ENCODE measurements around the gene MAPK13. TPM values are rescaled to one million over a fixed set of nuclear protein-coding genes. Genes with fewer than 3 reads are reported as not detected.

The MAPK13 gene
- total RNA-seq, 1 experiment from 2014 or later, result 52.3 TPM

DNA sequence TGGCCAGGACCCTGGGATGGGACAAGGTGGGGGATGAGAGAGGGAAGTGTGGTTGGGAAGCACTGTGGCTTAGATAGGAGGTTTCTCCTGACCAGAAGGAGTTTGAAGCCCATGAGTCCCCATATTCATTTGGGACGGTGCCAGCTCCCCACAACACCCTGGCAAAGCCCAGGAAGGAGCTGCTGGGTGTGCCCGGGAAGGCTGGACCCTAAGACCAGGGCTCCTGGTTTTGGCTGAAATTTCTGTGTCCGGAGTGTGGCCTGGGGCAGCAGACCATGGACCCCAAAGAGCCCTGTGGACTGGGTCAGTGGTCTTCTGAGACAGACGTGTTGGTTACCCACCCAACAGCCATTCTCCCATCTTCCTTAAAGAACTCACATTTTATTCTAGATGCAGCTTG is 15.2 kb downstream of the MAPK13 start:
- TF ChIP-seq, protein P1, sequence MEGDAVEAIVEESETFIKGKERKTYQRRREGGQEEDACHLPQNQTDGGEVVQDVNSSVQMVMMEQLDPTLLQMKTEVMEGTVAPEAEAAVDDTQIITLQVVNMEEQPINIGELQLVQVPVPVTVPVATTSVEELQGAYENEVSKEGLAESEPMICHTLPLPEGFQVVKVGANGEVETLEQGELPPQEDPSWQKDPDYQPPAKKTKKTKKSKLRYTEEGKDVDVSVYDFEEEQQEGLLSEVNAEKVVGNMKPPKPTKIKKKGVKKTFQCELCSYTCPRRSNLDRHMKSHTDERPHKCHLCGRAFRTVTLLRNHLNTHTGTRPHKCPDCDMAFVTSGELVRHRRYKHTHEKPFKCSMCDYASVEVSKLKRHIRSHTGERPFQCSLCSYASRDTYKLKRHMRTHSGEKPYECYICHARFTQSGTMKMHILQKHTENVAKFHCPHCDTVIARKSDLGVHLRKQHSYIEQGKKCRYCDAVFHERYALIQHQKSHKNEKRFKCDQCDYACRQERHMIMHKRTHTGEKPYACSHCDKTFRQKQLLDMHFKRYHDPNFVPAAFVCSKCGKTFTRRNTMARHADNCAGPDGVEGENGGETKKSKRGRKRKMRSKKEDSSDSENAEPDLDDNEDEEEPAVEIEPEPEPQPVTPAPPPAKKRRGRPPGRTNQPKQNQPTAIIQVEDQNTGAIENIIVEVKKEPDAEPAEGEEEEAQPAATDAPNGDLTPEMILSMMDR (IDR thresholded peaks at IDR 0.05; ENCODE audit: unreplicated experiment), result no peak
- peaks cover 15% of the 10 kb centered on the region for H3K9me3 Mint-ChIP-seq (ENCODE audit: low read depth, unreplicated experiment)
- no peak overlapping the region for H3K4me3 Mint-ChIP-seq (ENCODE audit: low read depth, unreplicated experiment)
- CTCF ChIA-PET, result no interaction called here
- no TSS peak for BruUV-seq (replicated peaks)
- no peak overlapping the region for H3K27ac Mint-ChIP-seq (ENCODE audit: unreplicated experiment)
- no peaks in the 10 kb centered on the region for H3K27me3 Mint-ChIP-seq (ENCODE audit: unreplicated experiment)
- intact Hi-C loops (cut with micrococcal nuclease; ENCODE audit: unreplicated experiment), result no loop called here
- DNase-seq, result no peak
- H3K4me1 Mint-ChIP-seq (ENCODE audit: low read depth, unreplicated experiment), result no peaks in the 10 kb centered on the region
- peaks cover 14% of the 10 kb centered on the region for H3K36me3 Mint-ChIP-seq (ENCODE audit: insufficient read depth, unreplicated experiment)

DNA sequence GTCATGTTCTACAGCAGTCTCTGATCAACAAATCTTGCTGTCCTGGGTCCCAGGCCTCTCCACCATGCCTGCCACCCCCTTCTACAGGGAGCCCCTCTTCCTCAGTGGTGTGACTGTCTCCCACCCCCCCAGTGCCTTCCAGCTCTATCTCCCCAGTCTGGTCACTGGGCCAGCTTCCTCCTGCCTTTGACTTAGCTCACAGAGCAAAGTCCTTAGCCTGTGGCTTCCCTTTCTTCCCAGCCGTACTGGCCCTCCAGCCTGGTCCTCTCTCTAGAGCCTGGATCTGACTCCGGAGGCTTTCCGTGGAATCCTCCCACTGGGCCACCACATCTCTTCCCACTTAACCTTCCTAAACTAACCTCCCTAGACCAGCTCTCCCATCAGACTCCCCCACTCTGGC is 17.0 kb downstream of the MAPK13 start:
- no TSS peak for BruUV-seq (replicated peaks)
- no peak overlapping the region for H3K4me3 Mint-ChIP-seq (ENCODE audit: low read depth, unreplicated experiment)
- no peak overlapping the region for H3K27ac Mint-ChIP-seq (ENCODE audit: unreplicated experiment)
- no peak for DNase-seq
- H3K9me3 Mint-ChIP-seq (ENCODE audit: low read depth, unreplicated experiment), result peaks cover 15% of the 10 kb centered on the region
- TF ChIP-seq, protein P1 (IDR thresholded peaks at IDR 0.05; ENCODE audit: unreplicated experiment), result no peak
- H3K4me1 Mint-ChIP-seq (ENCODE audit: low read depth, unreplicated experiment), result no peaks in the 10 kb centered on the region
- CTCF ChIA-PET, result no interaction called here
- intact Hi-C loops (cut with micrococcal nuclease; ENCODE audit: unreplicated experiment), result no loop called here
- H3K36me3 Mint-ChIP-seq (ENCODE audit: insufficient read depth, unreplicated experiment), result peaks cover 7% of the 10 kb centered on the region
- H3K27me3 Mint-ChIP-seq (ENCODE audit: unreplicated experiment), result no peaks in the 10 kb centered on the region

- Mint-ChIP-seq H3K36me3 (ENCODE audit: insufficient read depth, unreplicated experiment) (peaks cover 4% of the 10 kb centered on the region), H3K27ac (ENCODE audit: unreplicated experiment) (no peak overlapping the region), H3K4me3 (ENCODE audit: low read depth, unreplicated experiment) (no peak overlapping the region), H3K27me3 (ENCODE audit: unreplicated experiment) (no peaks in the 10 kb centered on the region), H3K4me1 (ENCODE audit: low read depth, unreplicated experiment) (peaks cover 9% of the 10 kb centered on the region), H3K9me3 (ENCODE audit: low read depth, unreplicated experiment) (peaks cover 18% of the 10 kb centered on the region)
- TF ChIP-seq, protein P1 (IDR thresholded peaks at IDR 0.05; ENCODE audit: unreplicated experiment), result no peak
- CTCF ChIA-PET, result interaction anchor here (1.1 kb wide), 1 partner anchor 204 kb away, joined by 3 read pairs; no protein-coding TSS in a partner anchor
- intact Hi-C loops (cut with micrococcal nuclease; ENCODE audit: unreplicated experiment), result no loop called here
- no TSS peak for BruUV-seq (replicated peaks)
- DNase-seq, result no peak
Observed at GRCh38 chr6:36149476-36149875, 19.2 kb downstream of the MAPK13 start.

DNA sequence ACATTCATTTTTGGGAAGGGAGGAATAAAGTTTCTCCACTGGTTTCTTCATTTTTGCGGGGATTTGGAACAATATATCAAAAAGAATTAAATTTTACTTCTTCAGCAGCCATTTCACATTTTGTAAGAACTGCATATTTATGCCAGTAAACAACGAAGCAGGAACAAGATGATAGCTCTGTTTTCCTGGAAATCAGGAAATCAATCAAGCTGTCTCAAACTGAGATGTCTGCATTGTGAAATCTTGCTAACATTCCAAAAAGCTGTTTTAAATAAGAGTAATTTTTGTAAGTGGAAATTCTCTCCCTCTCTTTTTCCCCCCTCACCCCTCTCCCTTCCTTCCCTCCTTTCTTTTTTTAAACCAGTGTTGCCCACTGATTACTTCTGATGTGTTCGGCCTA is 20.0 kb downstream of the MAPK13 start:
- Mint-ChIP-seq H3K9me3 (ENCODE audit: low read depth, unreplicated experiment) (peaks cover 18% of the 10 kb centered on the region), H3K4me3 (ENCODE audit: low read depth, unreplicated experiment) (no peak overlapping the region), H3K36me3 (ENCODE audit: insufficient read depth, unreplicated experiment) (peaks cover 6% of the 10 kb centered on the region), H3K27me3 (ENCODE audit: unreplicated experiment) (no peaks in the 10 kb centered on the region), H3K4me1 (ENCODE audit: low read depth, unreplicated experiment) (peaks cover 16% of the 10 kb centered on the region), H3K27ac (ENCODE audit: unreplicated experiment) (no peak overlapping the region)
- intact Hi-C loops (cut with micrococcal nuclease; ENCODE audit: unreplicated experiment), result no loop called here
- BruUV-seq (replicated peaks), result no TSS peak
- TF ChIP-seq, protein P1 (IDR thresholded peaks at IDR 0.05; ENCODE audit: unreplicated experiment), result no peak
- no peak for DNase-seq
- CTCF ChIA-PET, result interaction anchor here (1.1 kb wide), 2 partner anchors 19 to 203 kb away, joined by 3 read pairs; no protein-coding TSS in a partner anchor
